ENCODE data around the gene ZNF777.

- TF ChIP-seq CTCF (IDR thresholded peaks at IDR 0.05; ENCODE audit: insufficient read depth, low read depth, low read length) (no peak), EZH2 (IDR thresholded peaks at IDR 0.05; ENCODE audit: insufficient read depth, low read length) (no peak)
Measured at GRCh38 chr7:149459201-149459539, 1.7 kb downstream of the ZNF777 start.
